ENCODE results near the gene NSRP1. TPM values are rescaled to one million over a fixed set of nuclear protein-coding genes. Genes with fewer than 3 reads are reported as not detected.

Gene NSRP1
- total and polyA plus RNA-seq, 2 of the 13 experiments (the other 11 are each of a cell fraction or from before 2014, with no cell fraction given): 7.0 to 14.3 TPM

DNA sequence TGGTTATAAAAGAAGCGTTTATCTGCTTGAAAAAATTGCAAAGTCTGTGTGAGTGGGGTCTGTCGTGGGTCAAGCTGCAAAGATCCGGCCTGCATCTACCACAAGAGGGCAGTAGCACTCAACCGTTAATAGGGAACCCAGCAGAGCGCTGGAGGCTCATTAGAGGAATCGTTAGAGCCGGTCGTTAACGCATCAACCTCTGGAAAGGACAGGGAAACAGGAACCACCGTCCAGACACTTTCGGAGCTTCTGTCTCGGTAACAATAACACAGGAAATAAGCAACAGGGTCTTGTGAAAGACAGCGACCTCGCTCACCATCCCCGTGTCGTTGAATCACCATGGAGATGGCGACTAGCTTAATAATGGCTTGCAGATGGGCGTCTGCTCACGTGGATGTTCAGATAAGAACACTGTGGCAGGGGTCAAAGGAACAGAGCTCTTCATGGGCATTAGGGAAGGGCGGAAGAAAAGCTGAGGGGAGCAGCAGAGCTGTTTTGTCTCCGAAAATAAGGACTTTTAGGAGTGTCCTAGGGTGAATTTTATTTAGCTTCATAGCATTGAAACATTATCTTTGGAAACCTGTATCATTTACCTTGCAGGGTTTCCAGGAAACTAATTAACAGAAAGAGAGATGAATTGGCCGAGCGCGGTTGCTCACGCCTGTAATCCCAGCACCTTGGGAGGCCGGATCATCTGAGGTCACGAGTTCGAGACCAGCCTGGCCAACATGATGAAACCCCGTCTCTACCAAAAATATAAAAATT is 11.9 kb upstream of the NSRP1 start (continued):
- TF ChIP-seq, protein P1, sequence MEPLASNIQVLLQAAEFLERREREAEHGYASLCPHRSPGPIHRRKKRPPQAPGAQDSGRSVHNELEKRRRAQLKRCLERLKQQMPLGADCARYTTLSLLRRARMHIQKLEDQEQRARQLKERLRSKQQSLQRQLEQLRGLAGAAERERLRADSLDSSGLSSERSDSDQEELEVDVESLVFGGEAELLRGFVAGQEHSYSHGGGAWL (CRISPR knock-in tag; IDR thresholded peaks at IDR 0.05): no peak
- TF ChIP-seq ZNF431 (CRISPR knock-in tag; IDR thresholded peaks at IDR 0.05; ENCODE audit: borderline replicate concordance, low read depth): no peak
- no peak for TF ChIP-seq MEF2D (CRISPR knock-in tag; IDR thresholded peaks at IDR 0.05)
- TF ChIP-seq KAT2B (IDR thresholded peaks at IDR 0.05; ENCODE audit: borderline replicate concordance, low read depth, low read length): 0 out of 2 replicates have a peak, but pooled peaks have one; percentile 5
- TF ChIP-seq, protein P2, sequence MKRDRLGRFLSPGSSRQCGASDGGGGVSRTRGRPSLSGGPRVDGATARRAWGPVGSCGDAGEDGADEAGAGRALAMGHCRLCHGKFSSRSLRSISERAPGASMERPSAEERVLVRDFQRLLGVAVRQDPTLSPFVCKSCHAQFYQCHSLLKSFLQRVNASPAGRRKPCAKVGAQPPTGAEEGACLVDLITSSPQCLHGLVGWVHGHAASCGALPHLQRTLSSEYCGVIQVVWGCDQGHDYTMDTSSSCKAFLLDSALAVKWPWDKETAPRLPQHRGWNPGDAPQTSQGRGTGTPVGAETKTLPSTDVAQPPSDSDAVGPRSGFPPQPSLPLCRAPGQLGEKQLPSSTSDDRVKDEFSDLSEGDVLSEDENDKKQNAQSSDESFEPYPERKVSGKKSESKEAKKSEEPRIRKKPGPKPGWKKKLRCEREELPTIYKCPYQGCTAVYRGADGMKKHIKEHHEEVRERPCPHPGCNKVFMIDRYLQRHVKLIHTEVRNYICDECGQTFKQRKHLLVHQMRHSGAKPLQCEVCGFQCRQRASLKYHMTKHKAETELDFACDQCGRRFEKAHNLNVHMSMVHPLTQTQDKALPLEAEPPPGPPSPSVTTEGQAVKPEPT (CRISPR knock-in tag; IDR thresholded peaks at IDR 0.05; ENCODE audit: low read depth): 0 out of 2 replicates have a peak, but pooled peaks have one; percentile 53
- TF ChIP-seq ZNF510 (CRISPR knock-in tag; IDR thresholded peaks at IDR 0.05; ENCODE audit: low read depth): no peak
- no peak for TF ChIP-seq SIX1 (CRISPR knock-in tag; IDR thresholded peaks at IDR 0.05; ENCODE audit: borderline replicate concordance)
- no peak for TF ChIP-seq THYN1 (CRISPR knock-in tag; IDR thresholded peaks at IDR 0.05; ENCODE audit: borderline replicate concordance, low read depth)
- no peak for TF ChIP-seq SIX4 (CRISPR knock-in tag; IDR thresholded peaks at IDR 0.05)
- peak; percentile 85; the same call in 1 of the 2 replicates for TF ChIP-seq TBX2 (CRISPR knock-in tag; IDR thresholded peaks at IDR 0.05; ENCODE audit: borderline replicate concordance)
- no peak for TF ChIP-seq ATF6 (CRISPR knock-in tag; conservative IDR thresholded peaks at IDR 0.05)
- peak; percentile 69; the same call in 1 of the 2 replicates for TF ChIP-seq YEATS4 (CRISPR knock-in tag; IDR thresholded peaks at IDR 0.05; ENCODE audit: borderline replicate concordance)
- TF ChIP-seq POLR2A (IDR thresholded peaks at IDR 0.05; ENCODE audit: insufficient read depth in 1 of 2, low read depth in 2 of 2, low read length in 2 of 2): peak in 1 of 2 experiments; percentile 46; a peak in 1 of 4 replicates
- no peak for TF ChIP-seq HNRNPL (IDR thresholded peaks at IDR 0.05; ENCODE audit: low read depth, low read length)
- TF ChIP-seq ZSCAN30 (CRISPR knock-in tag; IDR thresholded peaks at IDR 0.05): no peak
- TF ChIP-seq SRY (CRISPR knock-in tag; IDR thresholded peaks at IDR 0.05): no peak
- TF ChIP-seq ZNF484 (CRISPR knock-in tag; IDR thresholded peaks at IDR 0.05; ENCODE audit: borderline replicate concordance, low read depth): no peak
- no peak; the same call in 1 of the 2 replicates for TF ChIP-seq ZNF232 (CRISPR knock-in tag; IDR thresholded peaks at IDR 0.05; ENCODE audit: borderline replicate concordance)
- no peak for TF ChIP-seq GTF3A (CRISPR knock-in tag; conservative IDR thresholded peaks at IDR 0.05)
- TF ChIP-seq, protein P3, sequence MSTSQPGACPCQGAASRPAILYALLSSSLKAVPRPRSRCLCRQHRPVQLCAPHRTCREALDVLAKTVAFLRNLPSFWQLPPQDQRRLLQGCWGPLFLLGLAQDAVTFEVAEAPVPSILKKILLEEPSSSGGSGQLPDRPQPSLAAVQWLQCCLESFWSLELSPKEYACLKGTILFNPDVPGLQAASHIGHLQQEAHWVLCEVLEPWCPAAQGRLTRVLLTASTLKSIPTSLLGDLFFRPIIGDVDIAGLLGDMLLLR (CRISPR knock-in tag; IDR thresholded peaks at IDR 0.05): no peak
- TF ChIP-seq, protein P4, sequence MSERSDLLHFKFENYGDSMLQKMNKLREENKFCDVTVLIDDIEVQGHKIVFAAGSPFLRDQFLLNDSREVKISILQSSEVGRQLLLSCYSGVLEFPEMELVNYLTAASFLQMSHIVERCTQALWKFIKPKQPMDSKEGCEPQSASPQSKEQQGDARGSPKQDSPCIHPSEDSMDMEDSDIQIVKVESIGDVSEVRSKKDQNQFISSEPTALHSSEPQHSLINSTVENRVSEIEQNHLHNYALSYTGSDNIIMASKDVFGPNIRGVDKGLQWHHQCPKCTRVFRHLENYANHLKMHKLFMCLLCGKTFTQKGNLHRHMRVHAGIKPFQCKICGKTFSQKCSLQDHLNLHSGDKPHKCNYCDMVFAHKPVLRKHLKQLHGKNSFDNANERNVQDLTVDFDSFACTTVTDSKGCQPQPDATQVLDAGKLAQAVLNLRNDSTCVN (CRISPR knock-in tag; IDR thresholded peaks at IDR 0.05; ENCODE audit: borderline replicate concordance): peak; percentile 60; the same call in 1 of the 2 replicates

All from HepG2 (cell line).